ENCODE results near the gene TSKS.

Gene TSKS

GRCh38 chr19:49791776-49792445, 28.8 kb upstream of the TSKS start:
- no peak overlapping the region for H3K4me3 ChIP-seq (ENCODE audit: low read depth in 1 of 2, low read length in 2 of 2)
- no peak overlapping the region for H3K9ac ChIP-seq (ENCODE audit: low read length)
- no peaks in the 10 kb centered on the region for H3K9me3 ChIP-seq (ENCODE audit: low read length)
- H3K36me3 ChIP-seq (ENCODE audit: insufficient read depth, low read length): peaks cover 61% of the 10 kb centered on the region
- no peaks in the 10 kb centered on the region for H3K4me1 ChIP-seq (ENCODE audit: insufficient read depth, low read length)
- no peak overlapping the region for H3K27ac ChIP-seq (ENCODE audit: low read depth, low read length)
- no peaks in the 10 kb centered on the region for H3K27me3 ChIP-seq (ENCODE audit: control insufficient read depth in 1 of 2, insufficient read depth in 2 of 2, low read length in 2 of 2)

DNA sequence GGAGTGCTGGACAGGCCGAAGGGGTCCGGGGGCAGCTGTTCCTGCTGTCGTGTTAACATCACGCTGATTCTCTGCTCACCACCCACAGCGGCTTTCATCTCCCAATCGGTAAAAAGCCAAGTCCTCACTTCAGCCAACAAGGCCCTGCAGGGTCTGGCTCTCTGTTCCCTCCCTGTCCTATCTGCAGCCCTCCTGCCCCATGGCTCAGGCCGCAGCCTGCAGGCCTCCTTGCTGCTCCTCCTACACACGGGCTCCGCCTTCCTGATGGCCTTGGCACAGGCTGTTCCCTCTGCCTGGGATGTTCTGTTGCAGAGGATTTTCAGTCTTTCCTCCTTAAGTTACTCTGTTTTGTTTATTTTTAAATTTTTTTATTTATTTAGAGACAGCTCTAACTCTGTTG, 27.8 kb upstream of the TSKS start:
- Histone ChIP-seq H3K36me3 (ENCODE audit: insufficient read depth, low read length) (peaks cover 51% of the 10 kb centered on the region), H3K27me3 (ENCODE audit: control insufficient read depth in 1 of 2, insufficient read depth in 2 of 2, low read length in 2 of 2) (no peaks in the 10 kb centered on the region), H3K27ac (ENCODE audit: low read depth, low read length) (no peak overlapping the region), H3K9ac (ENCODE audit: low read length) (no peak overlapping the region), H3K4me3 (ENCODE audit: low read depth in 1 of 2, low read length in 2 of 2) (no peak overlapping the region), H3K9me3 (ENCODE audit: low read length) (no peaks in the 10 kb centered on the region), H3K4me1 (ENCODE audit: insufficient read depth, low read length) (no peaks in the 10 kb centered on the region)

- Histone ChIP-seq H3K4me3 (ENCODE audit: low read depth in 1 of 2, low read length in 2 of 2) (no peak overlapping the region), H3K36me3 (ENCODE audit: insufficient read depth, low read length) (peaks cover 35% of the 10 kb centered on the region), H3K4me1 (ENCODE audit: insufficient read depth, low read length) (no peaks in the 10 kb centered on the region), H3K27me3 (ENCODE audit: control insufficient read depth in 1 of 2, insufficient read depth in 2 of 2, low read length in 2 of 2) (no peaks in the 10 kb centered on the region), H3K9me3 (ENCODE audit: low read length) (no peaks in the 10 kb centered on the region), H3K27ac (ENCODE audit: low read depth, low read length) (no peak overlapping the region), H3K9ac (ENCODE audit: low read length) (no peak overlapping the region)
Measured at GRCh38 chr19:49788857-49789256, 25.8 kb upstream of the TSKS start.

GRCh38 chr19:49787746-49788145, 24.6 kb upstream of the TSKS start:
- no peak overlapping the region for H3K4me3 ChIP-seq (ENCODE audit: low read depth in 1 of 2, low read length in 2 of 2)
- no peaks in the 10 kb centered on the region for H3K9me3 ChIP-seq (ENCODE audit: low read length)
- no peaks in the 10 kb centered on the region for H3K27me3 ChIP-seq (ENCODE audit: control insufficient read depth in 1 of 2, insufficient read depth in 2 of 2, low read length in 2 of 2)
- no peaks in the 10 kb centered on the region for H3K4me1 ChIP-seq (ENCODE audit: insufficient read depth, low read length)
- H3K36me3 ChIP-seq (ENCODE audit: insufficient read depth, low read length): peaks cover 37% of the 10 kb centered on the region
- no peak overlapping the region for H3K9ac ChIP-seq (ENCODE audit: low read length)
- H3K27ac ChIP-seq (ENCODE audit: low read depth, low read length): no peak overlapping the region

DNA sequence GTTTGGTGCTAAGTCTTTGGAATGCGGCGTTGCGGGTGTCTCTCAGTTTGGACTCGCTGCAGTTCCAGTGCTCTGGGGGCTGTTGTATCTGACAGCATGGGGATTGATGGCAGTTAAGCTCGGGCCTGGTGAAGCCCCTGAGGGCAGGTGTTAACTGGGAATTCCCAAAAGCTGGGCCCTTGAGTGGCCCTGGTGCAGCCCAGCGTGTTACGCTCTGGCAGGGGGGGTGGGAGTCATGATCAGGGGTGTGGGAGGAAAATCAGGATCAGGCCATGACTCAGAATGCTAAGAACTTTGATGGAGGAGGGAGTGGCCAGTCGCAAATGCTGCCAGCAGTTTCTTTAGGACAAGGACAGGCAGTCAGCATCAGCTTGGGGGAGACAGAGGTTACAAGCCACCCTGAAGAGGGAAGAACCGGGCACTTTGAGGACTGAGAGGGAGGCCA, 23.3 kb upstream of the TSKS start:
- no peaks in the 10 kb centered on the region for H3K4me1 ChIP-seq (ENCODE audit: insufficient read depth, low read length)
- no peaks in the 10 kb centered on the region for H3K27me3 ChIP-seq (ENCODE audit: control insufficient read depth in 1 of 2, insufficient read depth in 2 of 2, low read length in 2 of 2)
- no peak overlapping the region for H3K9ac ChIP-seq (ENCODE audit: low read length)
- H3K36me3 ChIP-seq (ENCODE audit: insufficient read depth, low read length): peaks cover 31% of the 10 kb centered on the region
- no peak overlapping the region for H3K27ac ChIP-seq (ENCODE audit: low read depth, low read length)
- no peaks in the 10 kb centered on the region for H3K9me3 ChIP-seq (ENCODE audit: low read length)
- no peak overlapping the region for H3K4me3 ChIP-seq (ENCODE audit: low read depth in 1 of 2, low read length in 2 of 2)

DNA sequence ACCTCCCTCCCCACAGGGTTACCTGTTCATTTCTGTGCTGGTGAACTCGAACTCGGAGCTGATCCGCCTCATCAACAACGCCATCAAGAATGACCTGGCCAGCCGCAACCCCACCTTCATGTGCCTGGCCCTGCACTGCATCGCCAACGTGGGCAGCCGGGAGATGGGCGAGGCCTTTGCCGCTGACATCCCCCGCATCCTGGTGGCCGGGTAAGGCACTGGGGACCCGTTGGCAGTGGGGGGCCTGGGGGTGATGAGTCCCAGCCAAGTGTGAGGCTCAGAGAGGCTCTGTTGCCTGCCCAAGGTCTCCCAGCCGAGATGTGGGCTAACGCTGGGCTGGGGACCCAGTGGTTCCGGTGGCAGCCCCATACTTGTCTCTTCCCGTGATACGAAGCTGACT, 19.4 kb upstream of the TSKS start:
- H3K27ac ChIP-seq (ENCODE audit: low read depth, low read length): no peak overlapping the region
- no peak overlapping the region for H3K4me3 ChIP-seq (ENCODE audit: low read depth in 1 of 2, low read length in 2 of 2)
- H3K9me3 ChIP-seq (ENCODE audit: low read length): no peaks in the 10 kb centered on the region
- H3K9ac ChIP-seq (ENCODE audit: low read length): no peak overlapping the region
- no peaks in the 10 kb centered on the region for H3K27me3 ChIP-seq (ENCODE audit: control insufficient read depth in 1 of 2, insufficient read depth in 2 of 2, low read length in 2 of 2)
- no peaks in the 10 kb centered on the region for H3K4me1 ChIP-seq (ENCODE audit: insufficient read depth, low read length)
- H3K36me3 ChIP-seq (ENCODE audit: insufficient read depth, low read length): peaks cover 23% of the 10 kb centered on the region

- H3K27me3 ChIP-seq (ENCODE audit: control insufficient read depth in 1 of 2, insufficient read depth in 2 of 2, low read length in 2 of 2): no peaks in the 10 kb centered on the region
- no peak overlapping the region for H3K9ac ChIP-seq (ENCODE audit: low read length)
- no peak overlapping the region for H3K4me3 ChIP-seq (ENCODE audit: low read depth in 1 of 2, low read length in 2 of 2)
- no peaks in the 10 kb centered on the region for H3K4me1 ChIP-seq (ENCODE audit: insufficient read depth, low read length)
- no peaks in the 10 kb centered on the region for H3K9me3 ChIP-seq (ENCODE audit: low read length)
- peak overlapping the region; percentile 4 for H3K27ac ChIP-seq (ENCODE audit: low read depth, low read length)
- peaks cover 22% of the 10 kb centered on the region for H3K36me3 ChIP-seq (ENCODE audit: insufficient read depth, low read length)
Measured at GRCh38 chr19:49781394-49781793, 18.3 kb upstream of the TSKS start.

DNA sequence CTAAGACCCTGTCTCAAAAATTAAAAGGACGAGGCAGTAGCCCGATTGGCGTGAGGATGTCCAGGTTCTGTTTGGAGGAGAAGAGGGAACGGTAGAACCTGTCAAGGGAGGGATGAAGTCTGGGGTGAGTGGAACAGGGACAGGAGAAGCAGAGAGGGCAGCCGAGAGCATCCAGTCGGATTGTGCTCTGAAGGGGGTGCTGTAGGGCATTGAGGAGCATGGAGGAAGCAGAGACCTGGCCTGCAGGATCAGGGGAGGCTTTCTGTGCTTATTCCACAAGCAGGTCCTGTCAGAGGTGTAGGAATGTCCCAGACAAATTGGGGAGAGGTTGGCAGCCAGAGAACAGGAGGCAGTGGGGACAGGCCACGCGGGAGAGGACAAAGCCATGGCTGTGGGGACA, 17.8 kb upstream of the TSKS start:
- Histone ChIP-seq H3K4me1 (ENCODE audit: insufficient read depth, low read length) (no peaks in the 10 kb centered on the region), H3K4me3 (ENCODE audit: low read depth in 1 of 2, low read length in 2 of 2) (no peak overlapping the region), H3K27me3 (ENCODE audit: control insufficient read depth in 1 of 2, insufficient read depth in 2 of 2, low read length in 2 of 2) (no peaks in the 10 kb centered on the region), H3K27ac (ENCODE audit: low read depth, low read length) (peak overlapping the region; percentile 4), H3K36me3 (ENCODE audit: insufficient read depth, low read length) (peaks cover 22% of the 10 kb centered on the region), H3K9me3 (ENCODE audit: low read length) (no peaks in the 10 kb centered on the region), H3K9ac (ENCODE audit: low read length) (no peak overlapping the region)

GRCh38 chr19:49779731-49780555, 16.8 kb upstream of the TSKS start:
- Histone ChIP-seq H3K36me3 (ENCODE audit: insufficient read depth, low read length) (peaks cover 22% of the 10 kb centered on the region), H3K27ac (ENCODE audit: low read depth, low read length) (no peak overlapping the region)

GRCh38 chr19:49776371-49776764, 13.3 kb upstream of the TSKS start:
- no peak overlapping the region for H3K4me3 ChIP-seq (ENCODE audit: low read depth in 1 of 2, low read length in 2 of 2)
- H3K36me3 ChIP-seq (ENCODE audit: insufficient read depth, low read length): peaks cover 13% of the 10 kb centered on the region
- H3K9me3 ChIP-seq (ENCODE audit: low read length): no peaks in the 10 kb centered on the region
- no peaks in the 10 kb centered on the region for H3K27me3 ChIP-seq (ENCODE audit: control insufficient read depth in 1 of 2, insufficient read depth in 2 of 2, low read length in 2 of 2)
- no peaks in the 10 kb centered on the region for H3K4me1 ChIP-seq (ENCODE audit: insufficient read depth, low read length)
- no peak overlapping the region for H3K27ac ChIP-seq (ENCODE audit: low read depth, low read length)
- no peak overlapping the region for H3K9ac ChIP-seq (ENCODE audit: low read length)

More at GRCh38 chr19:49779731-49780555, 16.8 kb upstream of the TSKS start:
- Histone ChIP-seq H3K9ac (ENCODE audit: low read length) (no peak overlapping the region), H3K27me3 (ENCODE audit: control insufficient read depth in 1 of 2, insufficient read depth in 2 of 2, low read length in 2 of 2) (no peaks in the 10 kb centered on the region), H3K4me3 (ENCODE audit: low read depth in 1 of 2, low read length in 2 of 2) (no peak overlapping the region), H3K9me3 (ENCODE audit: low read length) (no peaks in the 10 kb centered on the region), H3K4me1 (ENCODE audit: insufficient read depth, low read length) (no peaks in the 10 kb centered on the region)

- H3K4me3 ChIP-seq (ENCODE audit: low read depth in 1 of 2, low read length in 2 of 2): no peak overlapping the region
- no peak overlapping the region for H3K27ac ChIP-seq (ENCODE audit: low read depth, low read length)
- no peak overlapping the region for H3K9ac ChIP-seq (ENCODE audit: low read length)
- no peaks in the 10 kb centered on the region for H3K9me3 ChIP-seq (ENCODE audit: low read length)
- H3K36me3 ChIP-seq (ENCODE audit: insufficient read depth, low read length): peaks cover 13% of the 10 kb centered on the region
- no peaks in the 10 kb centered on the region for H3K4me1 ChIP-seq (ENCODE audit: insufficient read depth, low read length)
- H3K27me3 ChIP-seq (ENCODE audit: control insufficient read depth in 1 of 2, insufficient read depth in 2 of 2, low read length in 2 of 2): no peaks in the 10 kb centered on the region
Measured at GRCh38 chr19:49775742-49776370, 12.8 kb upstream of the TSKS start.
